HG03442 (cell line): ENCODE measurements around the gene GNB1L.

Source experiments
- ATAC-seq: cut with Tn5 transposase; IDR thresholded peaks from one replicate; pipeline ENCODE4 v1.9.1; 2021; ENCODE audit warnings: mild to moderate bottlenecking, moderate library complexity; ENCODE audit not compliant: unreplicated experiment

GNB1L gene

GRCh38 chr22:19812910-19813309 is 41.8 kb downstream of the GNB1L start:
- ATAC-seq = no peak

GRCh38 chr22:19811811-19812771 is 42.6 kb downstream of the GNB1L start:
- ATAC-seq = no peak

- ATAC-seq = no peak
These were observed 43.5 kb downstream of the GNB1L start for GRCh38 chr22:19811211-19811621.

GRCh38 chr22:19810381-19811201 is 44.1 kb downstream of the GNB1L start:
- no peak for ATAC-seq

- ATAC-seq = no peak
These were observed 44.9 kb downstream of the GNB1L start for GRCh38 chr22:19809741-19810140.

- no peak for ATAC-seq
These were observed 45.7 kb downstream of the GNB1L start for GRCh38 chr22:19808873-19809478.

GRCh38 chr22:19807914-19808872 is 46.5 kb downstream of the GNB1L start:
- no peak for ATAC-seq

- ATAC-seq = no peak
These were observed 47.3 kb downstream of the GNB1L start for GRCh38 chr22:19807161-19807913.

GRCh38 chr22:19806213-19807160 is 48.2 kb downstream of the GNB1L start:
- no peak for ATAC-seq

- ATAC-seq = no peak
These were observed 48.9 kb downstream of the GNB1L start for GRCh38 chr22:19805821-19806212.

GRCh38 chr22:19803736-19804267 is 50.9 kb downstream of the GNB1L start:
- no peak for ATAC-seq

- no peak for ATAC-seq
These were observed 51.6 kb downstream of the GNB1L start for GRCh38 chr22:19802894-19803735.

GRCh38 chr22:19802001-19802893 is 52.4 kb downstream of the GNB1L start:
- ATAC-seq = no peak

- no peak for ATAC-seq
These were observed 53.2 kb downstream of the GNB1L start for GRCh38 chr22:19801340-19802000.

GRCh38 chr22:19800761-19801244 is 53.9 kb downstream of the GNB1L start:
- ATAC-seq = no peak
